Measurements from ENCODE around the gene KIAA0825. TPM values are rescaled to one million over a fixed set of nuclear protein-coding genes. Genes with fewer than 3 reads are reported as not detected.

Gene KIAA0825
- polyA plus RNA-seq, 3 donors from 2014 or later, result 0.52 to 1.1 (median 0.58) TPM

- Mint-ChIP-seq H3K9me3 (peaks cover 0 to 6% (median 3%) of the 10 kb centered on the region in 6 donors), H3K4me3 (no peak overlapping the region), H3K4me1 (no peaks in the 10 kb centered on the region), H3K36me3 (no peaks in the 10 kb centered on the region), H3K27ac (no peak overlapping the region), H3K27me3 (ENCODE audit: low read depth in 3 of 3) (no peaks in the 10 kb centered on the region)
- no peak for DNase-seq
Observed at GRCh38 chr5:94234987-94235386, 383.4 kb downstream of the KIAA0825 start.

- Mint-ChIP-seq H3K4me1 (no peaks in the 10 kb centered on the region), H3K27ac (no peak overlapping the region), H3K9me3 (peaks cover 0 to 5% (median 2%) of the 10 kb centered on the region in 6 donors)
Observed at GRCh38 chr5:94228791-94229190, 389.6 kb downstream of the KIAA0825 start.

GRCh38 chr5:94223235-94223634 lies 395.2 kb downstream of the KIAA0825 start:
- H3K9me3 Mint-ChIP-seq, result peaks cover 0 to 3% (median 0%) of the 10 kb centered on the region in 6 donors
- H3K4me3 Mint-ChIP-seq, result no peak overlapping the region
- H3K36me3 Mint-ChIP-seq, result no peaks in the 10 kb centered on the region
- peaks cover 0 to 3% (median 1%) of the 10 kb centered on the region in 3 donors for H3K27me3 Mint-ChIP-seq (ENCODE audit: low read depth in 3 of 3)
- peaks cover 3 to 15% of the 10 kb centered on the region in 2 donors for H3K4me1 Mint-ChIP-seq
- no peak for DNase-seq
- H3K27ac Mint-ChIP-seq, result no peak overlapping the region

More at GRCh38 chr5:94228791-94229190, 389.6 kb downstream of the KIAA0825 start:
- Mint-ChIP-seq H3K27me3 (ENCODE audit: low read depth in 3 of 3) (peaks cover 0 to 3% (median 0%) of the 10 kb centered on the region in 3 donors), H3K4me3 (no peak overlapping the region), H3K36me3 (no peaks in the 10 kb centered on the region)
- DNase-seq, result peak in 1 of 3 donors; percentile 0

GRCh38 chr5:94218374-94218773 lies 400.0 kb downstream of the KIAA0825 start:
- Mint-ChIP-seq H3K27me3 (ENCODE audit: low read depth in 3 of 3) (peaks cover 0 to 3% (median 2%) of the 10 kb centered on the region in 3 donors), H3K36me3 (no peaks in the 10 kb centered on the region), H3K9me3 (no peaks in the 10 kb centered on the region), H3K4me3 (no peak overlapping the region), H3K4me1 (peaks cover 2 to 12% of the 10 kb centered on the region in 2 donors), H3K27ac (no peak overlapping the region)
- no peak for DNase-seq

GRCh38 chr5:94217745-94218144 lies 400.7 kb downstream of the KIAA0825 start:
- Mint-ChIP-seq H3K36me3 (no peaks in the 10 kb centered on the region), H3K27me3 (ENCODE audit: low read depth in 3 of 3) (peaks cover 0 to 3% (median 2%) of the 10 kb centered on the region in 3 donors), H3K4me3 (no peak overlapping the region), H3K27ac (no peak overlapping the region), H3K9me3 (no peaks in the 10 kb centered on the region), H3K4me1 (peaks cover 0 to 7% of the 10 kb centered on the region in 2 donors)
- no peak for DNase-seq

- no peaks in the 10 kb centered on the region for H3K9me3 Mint-ChIP-seq
- H3K4me3 Mint-ChIP-seq, result no peak overlapping the region
- peaks cover 0 to 6% of the 10 kb centered on the region in 2 donors for H3K4me1 Mint-ChIP-seq
- no peaks in the 10 kb centered on the region for H3K36me3 Mint-ChIP-seq
- H3K27ac Mint-ChIP-seq, result no peak overlapping the region
- DNase-seq, result no peak
- peaks cover 0 to 3% (median 2%) of the 10 kb centered on the region in 3 donors for H3K27me3 Mint-ChIP-seq (ENCODE audit: low read depth in 3 of 3)
Observed at GRCh38 chr5:94217216-94217615, 401.2 kb downstream of the KIAA0825 start.

- Mint-ChIP-seq H3K9me3 (peaks cover 0 to 2% (median 0%) of the 10 kb centered on the region in 6 donors), H3K4me1 (no peaks in the 10 kb centered on the region), H3K36me3 (no peaks in the 10 kb centered on the region)
Observed at GRCh38 chr5:94212476-94212875, 405.9 kb downstream of the KIAA0825 start.

GRCh38 chr5:94209774-94210355 lies 408.5 kb downstream of the KIAA0825 start:
- Mint-ChIP-seq H3K9me3 (peaks cover 0 to 2% (median 0%) of the 10 kb centered on the region in 6 donors), H3K4me3 (no peak overlapping the region), H3K36me3 (no peaks in the 10 kb centered on the region), H3K27ac (no peak overlapping the region), H3K27me3 (ENCODE audit: low read depth in 3 of 3) (peaks cover 0 to 2% (median 0%) of the 10 kb centered on the region in 3 donors), H3K4me1 (no peaks in the 10 kb centered on the region)
- DNase-seq, result no peak

More at GRCh38 chr5:94212476-94212875, 405.9 kb downstream of the KIAA0825 start:
- Mint-ChIP-seq H3K27ac (no peak overlapping the region), H3K27me3 (ENCODE audit: low read depth in 3 of 3) (peaks cover 0 to 2% (median 0%) of the 10 kb centered on the region in 3 donors), H3K4me3 (no peak overlapping the region)
- DNase-seq, result no peak

- Mint-ChIP-seq H3K27ac (no peak overlapping the region), H3K4me1 (no peaks in the 10 kb centered on the region), H3K9me3 (peaks cover 0 to 2% (median 0%) of the 10 kb centered on the region in 6 donors), H3K36me3 (no peaks in the 10 kb centered on the region), H3K27me3 (ENCODE audit: low read depth in 3 of 3) (peaks cover 0 to 2% (median 0%) of the 10 kb centered on the region in 3 donors), H3K4me3 (no peak overlapping the region)
- no peak for DNase-seq
Observed at GRCh38 chr5:94209272-94209671, 409.1 kb downstream of the KIAA0825 start.

- H3K9me3 Mint-ChIP-seq, result peaks cover 0 to 2% (median 0%) of the 10 kb centered on the region in 6 donors
- no peaks in the 10 kb centered on the region for H3K4me1 Mint-ChIP-seq
- no peak overlapping the region for H3K27ac Mint-ChIP-seq
- H3K4me3 Mint-ChIP-seq, result no peak overlapping the region
- H3K36me3 Mint-ChIP-seq, result no peaks in the 10 kb centered on the region
- H3K27me3 Mint-ChIP-seq (ENCODE audit: low read depth in 3 of 3), result peaks cover 2 to 8% (median 3%) of the 10 kb centered on the region in 3 donors
- DNase-seq, result no peak
Observed at GRCh38 chr5:94199566-94199965, 418.8 kb downstream of the KIAA0825 start.

- Mint-ChIP-seq H3K4me1 (no peaks in the 10 kb centered on the region), H3K27ac (no peak overlapping the region), H3K9me3 (peaks cover 0 to 2% (median 0%) of the 10 kb centered on the region in 6 donors), H3K27me3 (ENCODE audit: low read depth in 3 of 3) (peaks cover 2 to 10% (median 2%) of the 10 kb centered on the region in 3 donors), H3K4me3 (no peak overlapping the region), H3K36me3 (no peaks in the 10 kb centered on the region)
- DNase-seq, result no peak
Observed at GRCh38 chr5:94197970-94198369, 420.4 kb downstream of the KIAA0825 start.

GRCh38 chr5:94196953-94197352 lies 421.5 kb downstream of the KIAA0825 start:
- H3K4me1 Mint-ChIP-seq, result no peaks in the 10 kb centered on the region
- no peak overlapping the region for H3K27ac Mint-ChIP-seq
- H3K36me3 Mint-ChIP-seq, result no peaks in the 10 kb centered on the region
- H3K4me3 Mint-ChIP-seq, result no peak overlapping the region
- DNase-seq, result no peak
- H3K9me3 Mint-ChIP-seq, result peaks cover 0 to 2% (median 0%) of the 10 kb centered on the region in 6 donors
- H3K27me3 Mint-ChIP-seq (ENCODE audit: low read depth in 3 of 3), result peaks cover under 1 to 10% (median 4%) of the 10 kb centered on the region in 3 donors

- Mint-ChIP-seq H3K4me3 (no peak overlapping the region), H3K27me3 (ENCODE audit: low read depth in 3 of 3) (peaks cover 4 to 12% (median 5%) of the 10 kb centered on the region in 3 donors), H3K9me3 (peaks cover 0 to 10% (median 0%) of the 10 kb centered on the region in 6 donors), H3K4me1 (no peaks in the 10 kb centered on the region), H3K36me3 (no peaks in the 10 kb centered on the region), H3K27ac (no peak overlapping the region)
- DNase-seq, result no peak
Observed at GRCh38 chr5:94192658-94193391, 425.6 kb downstream of the KIAA0825 start.

GRCh38 chr5:94191604-94192003 lies 426.8 kb downstream of the KIAA0825 start:
- no peaks in the 10 kb centered on the region for H3K4me1 Mint-ChIP-seq
- no peak overlapping the region for H3K4me3 Mint-ChIP-seq
- H3K36me3 Mint-ChIP-seq, result no peaks in the 10 kb centered on the region
- H3K27ac Mint-ChIP-seq, result no peak overlapping the region
- no peak for DNase-seq
- H3K27me3 Mint-ChIP-seq (ENCODE audit: low read depth in 3 of 3), result peaks cover 4 to 8% (median 6%) of the 10 kb centered on the region in 3 donors
- peaks cover 0 to 10% (median 3%) of the 10 kb centered on the region in 6 donors for H3K9me3 Mint-ChIP-seq

All from immature natural killer cell (primary cell).